Kidney capillary endothelial cell (primary cell): ENCODE measurements around the gene TMEM258.

Experiments used
- DNase-seq: peaks from one replicate; pipeline ENCODE4 v3.0.0-alpha.2; 2018; ENCODE audit warnings: low spot score

Gene TMEM258

GRCh38 chr11:61775606-61776554 lies 16.5 kb downstream of the TMEM258 start:
- DNase-seq, result no peak

- no peak for DNase-seq
Measured at GRCh38 chr11:61775106-61775505, 17.3 kb downstream of the TMEM258 start.

- DNase-seq, result no peak
Measured at GRCh38 chr11:61774411-61774810, 18.0 kb downstream of the TMEM258 start.

GRCh38 chr11:61773809-61774208 lies 18.6 kb downstream of the TMEM258 start:
- no peak for DNase-seq

GRCh38 chr11:61773356-61773755 lies 19.0 kb downstream of the TMEM258 start:
- no peak for DNase-seq

- DNase-seq, result no peak
Measured at GRCh38 chr11:61771985-61772455, 20.4 kb downstream of the TMEM258 start.

GRCh38 chr11:61771195-61771894 lies 21.1 kb downstream of the TMEM258 start:
- no peak for DNase-seq

GRCh38 chr11:61769946-61770683 lies 22.3 kb downstream of the TMEM258 start:
- no peak for DNase-seq

- no peak for DNase-seq
Measured at GRCh38 chr11:61769169-61769920, 23.1 kb downstream of the TMEM258 start.

GRCh38 chr11:61768376-61769076 lies 23.9 kb downstream of the TMEM258 start:
- no peak for DNase-seq

- DNase-seq, result no peak
Measured at GRCh38 chr11:61766353-61766841, 26.0 kb downstream of the TMEM258 start.

- DNase-seq, result no peak
Measured at GRCh38 chr11:61765550-61766253, 26.7 kb downstream of the TMEM258 start.

- DNase-seq, result no peak
Measured at GRCh38 chr11:61764606-61765260, 27.7 kb downstream of the TMEM258 start.

GRCh38 chr11:61763930-61764605 lies 28.3 kb downstream of the TMEM258 start:
- DNase-seq, result no peak

- DNase-seq, result no peak
Measured at GRCh38 chr11:61762798-61763197, 29.6 kb downstream of the TMEM258 start.

GRCh38 chr11:61762223-61762615 lies 30.2 kb downstream of the TMEM258 start:
- DNase-seq, result no peak

GRCh38 chr11:61761440-61762222 lies 30.8 kb downstream of the TMEM258 start:
- DNase-seq, result no peak

GRCh38 chr11:61760946-61761345 lies 31.5 kb downstream of the TMEM258 start:
- no peak for DNase-seq
